Neural crest cell (in vitro differentiated cells): ENCODE results near the gene RMRP. TPM values are rescaled to one million over a fixed set of nuclear protein-coding genes. Genes with fewer than 3 reads are reported as not detected.

Experiments
- DNase-seq: peaks from one replicate; pipeline ENCODE4 v3.0.0; 2021; ENCODE audit warnings: low read depth, mixed read lengths, low spot score
- H3K27ac Mint-ChIP-seq: one replicate; pipeline ENCODE4 v1.8.0; 2021; ENCODE audit warnings: mild to moderate bottlenecking, mixed read lengths; ENCODE audit not compliant: unreplicated experiment
- H3K27me3 Mint-ChIP-seq: 2 replicates; pipeline ENCODE4 v1.8.0; 2021; ENCODE audit warnings: low read depth, mild to moderate bottlenecking, mixed read lengths
- H3K36me3 Mint-ChIP-seq: 2 replicates; pipeline ENCODE4 v1.8.0; 2021; ENCODE audit warnings: low read depth, mild to moderate bottlenecking, mixed read lengths
- H3K4me1 Mint-ChIP-seq: 2 replicates; pipeline ENCODE4 v1.8.0; 2021; ENCODE audit warnings: mixed read lengths
- H3K4me3 Mint-ChIP-seq: one replicate; pipeline ENCODE4 v1.8.0; 2021; ENCODE audit warnings: mild to moderate bottlenecking, mixed read lengths
- H3K9me3 Mint-ChIP-seq: 2 replicates; pipeline ENCODE4 v1.8.0; 2021; ENCODE audit warnings: mixed read lengths
- CTCF ChIP-seq: fragments of 200-600 bp; sonication (generic); conservative IDR thresholded peaks from 2 replicates; pipeline ENCODE4 v1.5.0; 2021; ENCODE audit warnings: antibody characterized with exemption, mild to moderate bottlenecking
- total RNA-seq: library from RNA; stranded (reverse); gene quantifications from 2 replicates; pipeline ENCODE4 v1.2.1, GENCODE V29; 2021

The RMRP gene
- total RNA-seq, 1 donor from 2014 or later, result 17,379 TPM

- Mint-ChIP-seq H3K27me3 (peaks cover 9% of the 10 kb centered on the region), H3K36me3 (no peaks in the 10 kb centered on the region), H3K9me3 (no peaks in the 10 kb centered on the region), H3K4me3 (peak overlapping the region; percentile 47), H3K4me1 (peaks cover 25% of the 10 kb centered on the region), H3K27ac (no peak overlapping the region)
- TF ChIP-seq CTCF, result no peak
- no peak for DNase-seq
Observed at GRCh38 chr9:35651956-35652828, 5.6 kb downstream of the RMRP start.

- Mint-ChIP-seq H3K4me3 (peak within 1 kb of the TSS; percentile 47), H3K4me1 (peaks cover 26% of the 10 kb centered on the region)
- TF ChIP-seq CTCF, result no peak
Observed at GRCh38 chr9:35650341-35651158, 7.3 kb downstream of the RMRP start, which contains the start of gene SIT1. SIT1 (minus strand) TSS chr9:35650931; CDS start chr9:35650853, 78 bp downstream.

GRCh38 chr9:35649431-35650340 lies 8.1 kb downstream of the RMRP start:
- Mint-ChIP-seq H3K4me1 (peaks cover 26% of the 10 kb centered on the region), H3K9me3 (no peaks in the 10 kb centered on the region), H3K27ac (no peak overlapping the region), H3K36me3 (no peaks in the 10 kb centered on the region), H3K27me3 (peaks cover 7% of the 10 kb centered on the region), H3K4me3 (peak overlapping the region; percentile 12)
- DNase-seq, result no peak
- no peak for TF ChIP-seq CTCF

More at GRCh38 chr9:35650341-35651158, 7.3 kb downstream of the RMRP start, which contains the start of gene SIT1:
- Mint-ChIP-seq H3K9me3 (no peaks in the 10 kb centered on the region), H3K27me3 (peaks cover 7% of the 10 kb centered on the region), H3K27ac (no peak within 1 kb of the TSS), H3K36me3 (no peaks in the 10 kb centered on the region)
- no peak for DNase-seq

DNA sequence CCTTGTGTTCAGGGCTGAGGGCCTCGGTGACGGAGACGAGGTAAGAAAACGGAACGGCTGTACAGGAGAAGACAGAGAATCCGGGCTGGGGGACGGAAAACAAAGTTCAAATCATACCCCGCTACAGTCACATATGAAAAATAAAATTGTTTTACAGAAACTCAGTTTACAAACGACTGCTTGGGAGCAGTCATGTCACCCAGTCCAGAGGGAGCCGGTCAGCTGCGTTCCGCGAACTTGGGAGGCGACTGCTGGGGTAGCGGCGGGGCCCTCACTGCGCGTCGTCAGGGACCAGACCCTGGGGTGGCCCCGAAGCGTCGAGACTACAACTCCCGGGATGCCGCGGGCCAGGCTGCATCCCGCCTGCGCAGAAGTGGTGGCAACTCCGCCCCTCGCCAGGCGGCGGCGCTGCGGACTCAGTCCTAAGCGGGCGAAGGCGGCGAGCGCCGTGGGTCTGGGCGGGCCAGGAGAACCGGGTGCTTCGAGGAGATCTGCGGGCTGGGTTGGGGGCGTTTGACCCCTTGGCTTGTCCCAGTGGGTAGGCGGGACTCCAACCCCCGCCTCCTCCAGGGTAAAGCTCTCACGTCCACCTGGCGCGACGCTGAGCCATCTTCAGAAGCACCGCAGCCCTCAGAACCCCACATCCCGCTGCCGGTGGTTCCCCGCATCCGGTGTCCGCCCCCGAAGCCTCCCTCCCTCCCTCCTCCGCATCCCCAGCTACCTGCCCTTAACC lies 11.1 kb downstream of the RMRP start:
- H3K4me3 Mint-ChIP-seq, result peak overlapping the region; percentile 96
- peaks cover 7% of the 10 kb centered on the region for H3K27me3 Mint-ChIP-seq
- H3K4me1 Mint-ChIP-seq, result peaks cover 26% of the 10 kb centered on the region
- H3K27ac Mint-ChIP-seq, result peak overlapping the region; percentile 54
- H3K9me3 Mint-ChIP-seq, result no peaks in the 10 kb centered on the region
- DNase-seq, result peak; percentile 92
- TF ChIP-seq CTCF, result peak; percentile 89
- peaks cover under 1% of the 10 kb centered on the region for H3K36me3 Mint-ChIP-seq
